ENCODE measurements around the gene SYT6. TPM values are rescaled to one million over a fixed set of nuclear protein-coding genes. Genes with fewer than 3 reads are reported as not detected.

The SYT6 gene
- total RNA-seq, 1 experiment from 2014 or later = not detected

DNA sequence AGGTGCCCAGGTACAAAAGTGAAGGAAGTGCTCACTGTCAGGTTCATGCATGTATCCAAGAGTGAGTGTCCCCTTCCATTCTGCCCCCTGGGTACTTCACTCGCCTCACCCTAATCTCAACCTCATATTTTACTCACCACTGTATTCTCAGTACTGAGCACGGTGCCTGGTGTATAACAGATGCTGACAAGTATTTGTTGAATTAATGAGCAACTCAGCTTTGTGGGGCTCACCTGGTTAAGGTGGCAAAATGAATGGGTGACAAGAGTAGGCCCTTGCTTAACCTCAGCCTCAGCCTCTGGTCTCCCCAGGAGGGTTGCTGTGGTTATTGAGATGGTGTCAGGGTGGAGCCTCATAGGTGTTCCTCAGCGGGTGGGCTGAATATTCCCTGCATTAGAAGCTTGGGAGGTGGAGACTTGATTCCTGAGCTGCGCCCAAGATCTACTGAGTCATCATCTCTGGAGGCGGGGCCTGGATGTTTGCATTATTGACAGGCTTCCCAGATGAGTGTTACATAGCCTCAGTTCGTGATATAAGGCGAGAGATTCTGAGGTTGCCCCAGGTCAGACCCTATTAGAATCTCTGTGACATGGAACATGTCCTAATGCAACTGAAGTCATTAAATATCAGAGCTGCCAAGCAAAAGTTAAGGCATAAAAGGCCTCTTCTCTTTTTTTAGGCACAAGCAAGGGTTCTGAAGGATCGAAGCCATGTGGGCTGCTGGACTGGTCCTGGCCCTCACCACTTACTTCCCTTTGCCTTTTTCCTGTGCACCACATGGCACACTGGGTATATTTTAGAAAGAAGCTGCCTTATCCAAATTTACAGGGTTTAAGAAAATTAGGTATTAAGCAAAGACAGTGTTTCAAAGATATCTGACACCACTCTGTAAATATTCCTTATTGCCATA is 39.2 kb downstream of the SYT6 start:
- no peaks in the 10 kb centered on the region for H3K36me3 ChIP-seq (ENCODE audit: control insufficient read depth in 1 of 2, insufficient read depth in 2 of 2, low read length in 2 of 2)
- TF ChIP-seq POLR2AphosphoS5 (IDR thresholded peaks at IDR 0.05; ENCODE audit: low read depth, low read length) (no peak), RAD21 (IDR thresholded peaks at IDR 0.05; ENCODE audit: low read depth) (no peak), FOSL1 (IDR thresholded peaks at IDR 0.05; ENCODE audit: low read depth) (peak; percentile 37; the same call in 1 of the 2 replicates)
- ATAC-seq = peak; percentile 95
- DNase-seq (ENCODE audit: low read depth, low spot score) = peak; percentile 61
- H3K9ac ChIP-seq (ENCODE audit: low read length) = no peak overlapping the region
- no peak overlapping the region for H3K4me3 ChIP-seq (replicated peaks in 1 of 2; ENCODE audit: low read depth in 1 of 2, low read length in 2 of 2)
- intact Hi-C loops (cut with micrococcal nuclease) = no loop called here
- peak overlapping the region; percentile 36 for H2AFZ ChIP-seq (ENCODE audit: low read depth, low read length, poor library complexity, severe bottlenecking)
- peak overlapping the region; percentile 57 for H3K4me2 ChIP-seq (ENCODE audit: low read length)
- H3K79me2 ChIP-seq (ENCODE audit: insufficient read depth, low read length) = no peaks in the 10 kb centered on the region
- ChIA-PET CTCF (interaction anchor here (1.0 kb wide), 1 partner anchor 168 kb away, joined by 3 read pairs; no protein-coding TSS in a partner anchor), POLR2A (no interaction called here), RAD21 (ENCODE audit: low non-redundant PET in 1 of 2, low total read pairs in 2 of 2, uncharacterized antibody in 2 of 2, unreplicated experiment in 2 of 2) (no interaction called here)
- BruUV-seq (replicated peaks) = no TSS peak
- no peaks in the 10 kb centered on the region for H3K27me3 ChIP-seq (ENCODE audit: insufficient read depth, low read length)
- peak overlapping the region; percentile 0; the same call in 1 of the 2 replicates for H3K27ac ChIP-seq (ENCODE audit: low read depth, low read length)
- H4K20me1 ChIP-seq (ENCODE audit: insufficient read depth) = no peaks in the 10 kb centered on the region
- H3K9me2 ChIP-seq (ENCODE audit: insufficient read depth) = no peaks in the 10 kb centered on the region
- peaks cover 13 to 17% of the 10 kb centered on the region in 2 experiments for H3K4me1 ChIP-seq (ENCODE audit: control insufficient read depth in 1 of 2, insufficient read depth in 2 of 2, low read length in 2 of 2)
- H3K9me3 ChIP-seq (ENCODE audit: control insufficient read depth in 1 of 2, insufficient read depth in 1 of 2, low read depth in 1 of 2, low read length in 2 of 2) = no peaks in the 10 kb centered on the region

DNA sequence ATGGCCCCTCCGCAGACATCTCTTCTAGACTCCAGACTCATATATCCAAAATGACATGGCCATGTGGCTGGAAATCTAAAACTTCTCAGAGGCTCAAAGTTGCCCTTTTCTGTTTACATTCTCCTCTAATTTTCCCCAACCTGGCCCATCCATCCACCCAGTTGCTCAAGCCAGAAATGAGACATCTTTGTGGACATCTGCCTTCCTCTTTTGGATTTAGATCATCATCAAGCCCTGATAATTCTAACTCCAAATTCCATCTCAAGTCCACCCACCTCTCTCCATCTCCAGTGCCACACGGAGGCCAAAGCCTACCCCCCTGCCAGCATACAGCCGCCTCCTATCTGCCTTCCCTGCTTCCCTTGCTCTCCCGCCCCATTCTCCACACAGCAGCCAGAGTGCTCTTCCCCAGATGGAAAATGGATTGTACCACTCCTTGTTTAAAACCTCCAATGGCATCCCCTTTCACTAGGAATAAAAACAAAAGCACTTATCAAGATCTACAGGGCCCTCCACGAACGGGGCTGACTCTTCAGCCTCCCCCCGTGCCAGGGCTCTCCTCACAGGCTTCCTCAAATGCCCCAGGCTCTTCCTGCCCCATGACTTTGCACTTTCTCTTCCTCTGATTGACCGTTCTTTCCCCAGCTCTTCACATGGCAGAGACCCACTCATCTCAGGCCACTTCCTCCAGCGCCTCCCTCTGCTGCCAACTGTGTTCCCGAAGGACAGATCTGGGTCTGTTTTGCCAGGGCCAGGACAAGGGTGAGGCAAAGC is 40.1 kb downstream of the SYT6 start:
- ATAC-seq (no peak), DNase-seq (ENCODE audit: low read depth, low spot score) (no peak)
- H3K27me3 ChIP-seq (ENCODE audit: insufficient read depth, low read length) = no peaks in the 10 kb centered on the region
- intact Hi-C loops (cut with micrococcal nuclease) = no loop called here
- H3K79me2 ChIP-seq (ENCODE audit: insufficient read depth, low read length) = no peaks in the 10 kb centered on the region
- H3K36me3 ChIP-seq (ENCODE audit: control insufficient read depth in 1 of 2, insufficient read depth in 2 of 2, low read length in 2 of 2) = no peaks in the 10 kb centered on the region
- peak overlapping the region; percentile 57 for H3K4me2 ChIP-seq (ENCODE audit: low read length)
- ChIA-PET POLR2A (no interaction called here), RAD21 (ENCODE audit: low non-redundant PET in 1 of 2, low total read pairs in 2 of 2, uncharacterized antibody in 2 of 2, unreplicated experiment in 2 of 2) (no interaction called here), CTCF (interaction anchor here (1.0 kb wide), 1 partner anchor 169 kb away, joined by 3 read pairs; no protein-coding TSS in a partner anchor)
- H4K20me1 ChIP-seq (ENCODE audit: insufficient read depth) = no peaks in the 10 kb centered on the region
- H3K4me1 ChIP-seq (ENCODE audit: control insufficient read depth in 1 of 2, insufficient read depth in 2 of 2, low read length in 2 of 2) = peaks cover 13 to 17% of the 10 kb centered on the region in 2 experiments
- no peak overlapping the region for H3K9ac ChIP-seq (ENCODE audit: low read length)
- no peaks in the 10 kb centered on the region for H3K9me2 ChIP-seq (ENCODE audit: insufficient read depth)
- BruUV-seq (replicated peaks) = no TSS peak
- no peak overlapping the region for H3K4me3 ChIP-seq (replicated peaks in 1 of 2; ENCODE audit: low read depth in 1 of 2, low read length in 2 of 2)
- peak overlapping the region; percentile 0; the same call in 1 of the 2 replicates for H3K27ac ChIP-seq (ENCODE audit: low read depth, low read length)
- no peaks in the 10 kb centered on the region for H3K9me3 ChIP-seq (ENCODE audit: control insufficient read depth in 1 of 2, insufficient read depth in 1 of 2, low read depth in 1 of 2, low read length in 2 of 2)
- peak overlapping the region; percentile 16 for H2AFZ ChIP-seq (ENCODE audit: low read depth, low read length, poor library complexity, severe bottlenecking)
- TF ChIP-seq, protein P1, sequence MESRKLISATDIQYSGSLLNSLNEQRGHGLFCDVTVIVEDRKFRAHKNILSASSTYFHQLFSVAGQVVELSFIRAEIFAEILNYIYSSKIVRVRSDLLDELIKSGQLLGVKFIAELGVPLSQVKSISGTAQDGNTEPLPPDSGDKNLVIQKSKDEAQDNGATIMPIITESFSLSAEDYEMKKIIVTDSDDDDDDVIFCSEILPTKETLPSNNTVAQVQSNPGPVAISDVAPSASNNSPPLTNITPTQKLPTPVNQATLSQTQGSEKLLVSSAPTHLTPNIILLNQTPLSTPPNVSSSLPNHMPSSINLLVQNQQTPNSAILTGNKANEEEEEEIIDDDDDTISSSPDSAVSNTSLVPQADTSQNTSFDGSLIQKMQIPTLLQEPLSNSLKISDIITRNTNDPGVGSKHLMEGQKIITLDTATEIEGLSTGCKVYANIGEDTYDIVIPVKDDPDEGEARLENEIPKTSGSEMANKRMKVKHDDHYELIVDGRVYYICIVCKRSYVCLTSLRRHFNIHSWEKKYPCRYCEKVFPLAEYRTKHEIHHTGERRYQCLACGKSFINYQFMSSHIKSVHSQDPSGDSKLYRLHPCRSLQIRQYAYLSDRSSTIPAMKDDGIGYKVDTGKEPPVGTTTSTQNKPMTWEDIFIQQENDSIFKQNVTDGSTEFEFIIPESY (IDR thresholded peaks at IDR 0.05; ENCODE audit: extremely low read depth, insufficient replicate concordance, low read length) = no peak
- TF ChIP-seq SRF (IDR thresholded peaks at IDR 0.05; ENCODE audit: low read depth) (no peak), EZH2 (IDR thresholded peaks at IDR 0.05) (no peak), CBX3 (IDR thresholded peaks at IDR 0.05; ENCODE audit: low read depth) (no peak), ELF1 (IDR thresholded peaks at IDR 0.05; ENCODE audit: borderline replicate concordance, low read depth) (no peak), EZH2phosphoT487 (IDR thresholded peaks at IDR 0.05; ENCODE audit: borderline replicate concordance) (no peak), JUND (IDR thresholded peaks at IDR 0.05) (no peak), TCF7L2 (IDR thresholded peaks at IDR 0.05; ENCODE audit: borderline replicate concordance, extremely low read depth, insufficient read depth, insufficient read length) (no peak), YY1 (IDR thresholded peaks at IDR 0.05; ENCODE audit: extremely low read depth, insufficient replicate concordance, low read depth, low read length) (no peak), ZFX (IDR thresholded peaks at IDR 0.05) (no peak), CEBPB (IDR thresholded peaks at IDR 0.05; ENCODE audit: low read depth) (no peak), EGR1 (IDR thresholded peaks at IDR 0.05; ENCODE audit: low read depth) (no peak), ZNF274 (IDR thresholded peaks at IDR 0.05; ENCODE audit: low read depth, low read length) (no peak), POLR2A (IDR thresholded peaks at IDR 0.05; ENCODE audit: borderline replicate concordance, extremely low read depth, insufficient read depth, insufficient read length) (no peak), RAD21 (IDR thresholded peaks at IDR 0.05; ENCODE audit: low read depth) (no peak)
- TF ChIP-seq, protein P2, sequence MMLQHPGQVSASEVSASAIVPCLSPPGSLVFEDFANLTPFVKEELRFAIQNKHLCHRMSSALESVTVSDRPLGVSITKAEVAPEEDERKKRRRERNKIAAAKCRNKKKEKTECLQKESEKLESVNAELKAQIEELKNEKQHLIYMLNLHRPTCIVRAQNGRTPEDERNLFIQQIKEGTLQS (IDR thresholded peaks at IDR 0.05) = no peak
